Ascending aorta (tissue), 2 donors: Measurements from ENCODE around the gene PICK1. TPM values are rescaled to one million over a fixed set of nuclear protein-coding genes. Genes with fewer than 3 reads are reported as not detected.
A peak's percentile ranks its signal among the peaks of the same experiment; 100 is the strongest.

Source experiments
- DNase-seq, 2 donors: peaks; one replicate each; pipeline ENCODE4 v3.0.0-alpha.2; 2019; ENCODE audit warnings: low spot score in 2 of 2
- H3K27ac ChIP-seq, 2 donors: fragments of 200-600 bp; sonication (generic); one replicate each; pipeline ENCODE4 v1.5.1; 2016 to 2017; ENCODE audit warnings: mild to moderate bottlenecking in 1 of 2
- H3K27me3 ChIP-seq: fragments of 200-600 bp; sonication (generic); one replicate; pipeline ENCODE4 v1.5.1; 2017
- H3K36me3 ChIP-seq, 2 donors: fragments of 200-600 bp; sonication (generic); one replicate each; pipeline ENCODE4 v1.5.1; 2016
- H3K4me1 ChIP-seq, 2 donors: fragments of 200-600 bp; sonication (generic); one replicate each; pipeline ENCODE4 v1.5.1; 2016 to 2017; ENCODE audit warnings: mild to moderate bottlenecking in 1 of 2
- H3K4me3 ChIP-seq, 2 donors: fragments of 200-600 bp; sonication (generic); one replicate each; pipeline ENCODE4 v1.5.1; 2016 to 2017; ENCODE audit warnings: mild to moderate bottlenecking in 1 of 2
- H3K9me3 ChIP-seq, 2 donors: fragments of 200-600 bp; sonication (generic); one replicate each; pipeline ENCODE4 v1.5.1; 2016
- intact Hi-C: fragments of 100-400 bp; cut with DNase I; formaldehyde crosslinking; loops from one replicate; pipeline ENCODE4 v1.15.1; 2023
- total RNA-seq: library from RNA; depleted of rRNA; stranded (reverse); fragments of >200 nt; gene quantifications from one replicate; pipeline ENCODE4 v1.1.0, GENCODE V29; 2016
- TF ChIP-seq, protein P1 (sequence below), 3 experiments: fragments of 200-600 bp in 2 of 3; fragments of 450-650 bp in 1 of 3; sonication (generic) in 2 of 3; IDR thresholded peaks; one replicate each; pipeline ENCODE4 v1.5.1; 2016 to 2019; ENCODE audit warnings: antibody characterized with exemption in 3 of 3, mild to moderate bottlenecking in 1 of 3, moderate library complexity in 1 of 3

Gene PICK1
- total RNA-seq, 1 donor from 2014 or later, result 88.1 TPM

- H3K36me3 ChIP-seq, result peaks cover 40 to 42% of the 10 kb centered on the region in 2 donors
- no peak for DNase-seq
- peaks cover 30 to 44% of the 10 kb centered on the region in 2 donors for H3K4me1 ChIP-seq
- no peaks in the 10 kb centered on the region for H3K27me3 ChIP-seq
- H3K27ac ChIP-seq, result peak overlapping the region; percentile 94 to 97
- TF ChIP-seq, protein P1, sequence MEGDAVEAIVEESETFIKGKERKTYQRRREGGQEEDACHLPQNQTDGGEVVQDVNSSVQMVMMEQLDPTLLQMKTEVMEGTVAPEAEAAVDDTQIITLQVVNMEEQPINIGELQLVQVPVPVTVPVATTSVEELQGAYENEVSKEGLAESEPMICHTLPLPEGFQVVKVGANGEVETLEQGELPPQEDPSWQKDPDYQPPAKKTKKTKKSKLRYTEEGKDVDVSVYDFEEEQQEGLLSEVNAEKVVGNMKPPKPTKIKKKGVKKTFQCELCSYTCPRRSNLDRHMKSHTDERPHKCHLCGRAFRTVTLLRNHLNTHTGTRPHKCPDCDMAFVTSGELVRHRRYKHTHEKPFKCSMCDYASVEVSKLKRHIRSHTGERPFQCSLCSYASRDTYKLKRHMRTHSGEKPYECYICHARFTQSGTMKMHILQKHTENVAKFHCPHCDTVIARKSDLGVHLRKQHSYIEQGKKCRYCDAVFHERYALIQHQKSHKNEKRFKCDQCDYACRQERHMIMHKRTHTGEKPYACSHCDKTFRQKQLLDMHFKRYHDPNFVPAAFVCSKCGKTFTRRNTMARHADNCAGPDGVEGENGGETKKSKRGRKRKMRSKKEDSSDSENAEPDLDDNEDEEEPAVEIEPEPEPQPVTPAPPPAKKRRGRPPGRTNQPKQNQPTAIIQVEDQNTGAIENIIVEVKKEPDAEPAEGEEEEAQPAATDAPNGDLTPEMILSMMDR (IDR thresholded peaks at IDR 0.05), result no peak
- H3K4me3 ChIP-seq, result no peak overlapping the region
- intact Hi-C loops, result no loop called here
- H3K9me3 ChIP-seq, result no peaks in the 10 kb centered on the region
Observed at GRCh38 chr22:38071421-38072321, 14.5 kb downstream of the PICK1 start.

DNA sequence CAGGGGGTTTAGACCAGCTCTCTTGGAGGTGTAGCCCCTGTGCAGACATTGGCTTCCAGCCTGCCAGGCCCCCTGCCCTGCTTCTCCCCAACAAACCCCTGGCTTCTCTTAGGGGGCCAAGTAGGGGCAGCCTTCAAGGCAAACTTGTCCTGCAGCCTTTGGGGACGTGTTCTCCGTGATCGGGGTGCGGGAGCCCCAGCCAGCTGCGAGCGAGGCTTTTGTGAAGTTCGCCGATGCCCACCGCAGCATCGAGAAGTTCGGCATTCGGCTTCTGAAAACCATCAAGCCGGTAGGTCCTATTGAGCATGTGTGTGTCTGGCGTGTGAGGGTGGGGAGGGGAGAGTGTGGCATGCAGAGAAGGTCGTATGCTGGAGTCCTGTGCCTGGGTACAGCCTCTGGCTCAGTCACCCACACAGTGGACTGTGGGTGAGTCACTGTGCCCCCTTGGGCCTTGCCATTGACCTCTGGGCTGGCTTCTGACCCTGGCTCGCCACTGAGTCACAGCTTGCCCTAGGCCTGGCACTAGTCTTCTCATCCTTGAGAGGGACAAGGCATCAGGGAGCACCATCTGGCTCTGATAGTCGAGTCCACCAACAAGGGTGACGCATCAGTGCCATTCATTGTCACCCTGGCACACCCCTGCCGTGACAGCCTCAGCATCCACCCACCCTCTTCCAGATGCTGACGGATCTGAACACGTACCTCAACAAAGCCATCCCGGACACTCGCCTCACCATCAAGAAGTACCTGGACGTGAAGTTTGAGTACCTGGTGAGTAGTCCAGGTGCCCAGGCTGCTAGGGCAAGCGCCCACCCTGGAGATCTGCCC lies 15.3 kb downstream of the PICK1 start:
- no peaks in the 10 kb centered on the region for H3K9me3 ChIP-seq
- peak overlapping the region; percentile 94 to 97 for H3K27ac ChIP-seq
- H3K36me3 ChIP-seq, result peaks cover 40 to 42% of the 10 kb centered on the region in 2 donors
- intact Hi-C loops, result no loop called here
- no peaks in the 10 kb centered on the region for H3K27me3 ChIP-seq
- no peak overlapping the region for H3K4me3 ChIP-seq
- TF ChIP-seq, protein P1 (IDR thresholded peaks at IDR 0.05), result no peak
- H3K4me1 ChIP-seq, result peaks cover 30 to 36% of the 10 kb centered on the region in 2 donors
- no peak for DNase-seq

DNA sequence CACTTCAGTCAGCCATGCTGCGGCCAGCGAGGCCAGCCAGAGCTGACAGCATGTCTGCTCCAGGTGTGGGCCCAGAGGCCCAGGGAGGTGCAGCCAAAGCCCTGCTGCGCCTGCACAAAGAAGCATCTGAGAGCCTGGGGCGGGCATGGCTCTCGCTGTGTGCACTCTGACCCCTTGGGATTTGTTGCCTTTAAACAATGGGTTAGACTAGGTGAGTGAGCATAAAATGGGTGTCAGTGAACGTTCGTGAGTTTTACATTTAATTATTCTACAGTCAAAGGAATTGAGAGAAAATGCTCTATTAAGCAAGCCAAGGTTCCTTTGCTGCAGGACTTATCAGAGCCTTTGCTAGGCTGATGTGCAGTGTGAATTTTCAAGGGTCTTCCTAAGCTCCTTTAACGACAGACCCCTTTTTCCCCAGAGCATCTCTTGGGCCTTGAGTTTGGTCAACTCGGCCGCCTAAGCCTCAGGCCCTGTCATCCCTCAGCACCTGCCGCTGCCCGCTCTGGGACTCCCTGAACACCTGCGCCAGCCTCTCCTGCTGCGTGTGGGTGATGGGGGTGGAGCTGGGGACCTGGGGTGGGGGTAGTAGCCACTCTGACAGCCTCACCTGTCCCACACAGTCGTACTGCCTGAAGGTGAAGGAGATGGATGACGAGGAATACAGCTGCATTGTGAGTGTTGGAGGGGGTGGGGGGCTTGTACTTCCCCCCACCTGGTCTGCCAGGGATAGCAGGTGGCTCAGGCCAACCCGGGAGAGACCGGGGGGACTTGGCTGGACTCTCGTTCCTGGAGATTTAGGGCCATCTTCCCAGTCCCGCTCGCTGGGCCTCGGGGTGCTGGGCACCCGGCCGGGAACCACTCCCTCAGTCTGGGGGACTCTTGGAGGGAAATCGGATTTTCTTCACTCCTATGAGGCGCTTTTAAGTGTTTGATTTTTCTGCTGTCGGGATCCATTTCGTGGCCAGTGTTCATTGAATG lies 16.2 kb downstream of the PICK1 start:
- H3K4me3 ChIP-seq, result no peak overlapping the region

DNA sequence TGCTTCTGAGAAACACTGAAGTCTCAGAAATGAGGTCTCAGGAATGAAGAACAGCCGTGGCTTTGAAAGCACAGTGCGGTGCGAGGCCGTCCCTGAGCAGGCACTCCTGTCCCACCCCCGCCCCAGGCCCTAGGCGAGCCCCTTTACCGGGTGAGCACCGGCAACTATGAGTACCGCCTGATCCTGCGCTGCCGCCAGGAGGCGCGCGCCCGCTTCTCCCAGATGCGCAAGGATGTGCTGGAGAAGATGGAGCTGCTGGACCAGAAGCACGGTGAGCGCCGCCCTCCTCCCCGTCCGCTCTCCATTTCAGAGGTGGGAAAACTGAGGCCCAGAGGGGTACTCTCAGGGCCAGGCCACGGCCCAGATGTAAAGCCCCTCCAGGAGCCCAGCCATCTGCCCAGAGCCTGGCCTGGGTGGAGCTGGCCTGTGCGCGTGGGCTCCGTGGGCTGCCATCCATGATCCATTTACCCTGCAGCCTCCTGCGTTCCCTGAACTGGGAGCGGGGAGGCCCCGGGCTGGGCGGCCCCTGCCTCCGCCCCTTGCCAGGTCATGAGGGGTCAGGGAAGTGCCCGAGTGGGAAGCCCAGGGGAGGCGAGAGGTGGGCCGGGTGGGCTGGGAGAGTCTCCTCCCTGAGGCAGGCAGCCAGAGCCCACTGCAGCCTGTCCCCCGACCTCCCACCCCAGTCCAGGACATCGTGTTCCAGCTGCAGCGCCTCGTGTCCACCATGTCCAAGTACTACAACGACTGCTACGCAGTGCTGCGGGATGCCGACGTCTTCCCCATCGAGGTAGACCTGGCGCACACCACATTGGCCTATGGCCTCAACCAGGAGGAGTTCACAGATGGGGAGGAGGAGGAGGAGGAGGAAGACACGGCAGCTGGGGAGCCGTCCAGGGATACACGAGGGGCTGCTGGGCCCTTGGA lies 17.2 kb downstream of the PICK1 start:
- intact Hi-C loops, result no loop called here
- DNase-seq, result no peak
- no peaks in the 10 kb centered on the region for H3K27me3 ChIP-seq
- peaks cover 40% of the 10 kb centered on the region in 2 donors for H3K36me3 ChIP-seq
- TF ChIP-seq, protein P1 (IDR thresholded peaks at IDR 0.05), result no peak
- no peak overlapping the region for H3K27ac ChIP-seq
- no peak overlapping the region for H3K4me3 ChIP-seq
- H3K4me1 ChIP-seq, result peaks cover 14 to 20% of the 10 kb centered on the region in 2 donors
- H3K9me3 ChIP-seq, result no peaks in the 10 kb centered on the region

More for the DNA sequence above, 16.2 kb downstream of the PICK1 start:
- Histone ChIP-seq H3K27me3 (no peaks in the 10 kb centered on the region), H3K27ac (peak overlapping the region in 1 of 2 donors; percentile 94), H3K9me3 (no peaks in the 10 kb centered on the region), H3K4me1 (peaks cover 21 to 27% of the 10 kb centered on the region in 2 donors), H3K36me3 (peaks cover 40% of the 10 kb centered on the region in 2 donors)
- no peak for DNase-seq
- intact Hi-C loops, result no loop called here
- TF ChIP-seq, protein P1 (IDR thresholded peaks at IDR 0.05), result no peak
